Measurements from ENCODE around the gene THYN1.

GRCh38 chr11:134230339-134230738, 22.8 kb downstream of the THYN1 start:
- TF ChIP-seq CTCF (IDR thresholded peaks at IDR 0.05) (no peak), ZFX (IDR thresholded peaks at IDR 0.05; ENCODE audit: borderline replicate concordance) (no peak)

All from 22Rv1 (cell line).